DND-41 (cell line): Measurements from ENCODE around the gene SP9.
"Not testable (repeated sequence)": the region's sequence is repeated elsewhere in the genome, so short reads cannot be mapped to it uniquely, and the experiment has no call there.

Experiments used
- ATAC-seq: fragments of 200-7000 bp; cut with Tn5 transposase; 3 replicates; pipeline ENCODE4 v1.9.1; 2021; ENCODE audit warnings: low read depth; ENCODE audit not compliant: insufficient read depth
- DNase-seq: peaks from one replicate; pipeline ENCODE4 v3.0.0-alpha.2; 2020
- H2AFZ ChIP-seq: 2 replicates; pipeline ENCODE4 v1.6.0; 2012; ENCODE audit warnings: low read depth, low read length
- H3K27ac ChIP-seq: 2 replicates; pipeline ENCODE4 v1.5.1; 2012; ENCODE audit warnings: low read length, inconsistent platforms
- H3K27me3 ChIP-seq: fragments of 200-600 bp; sonication (generic); 2 replicates; pipeline ENCODE4 v1.6.0; 2012; ENCODE audit warnings: low read length, mild to moderate bottlenecking, inconsistent platforms; ENCODE audit not compliant: insufficient read depth, poor library complexity
- H3K36me3 ChIP-seq: 2 replicates; pipeline ENCODE4 v1.5.1; 2012; ENCODE audit warnings: low read length, inconsistent platforms; ENCODE audit not compliant: insufficient read depth
- H3K4me1 ChIP-seq: 2 replicates; pipeline ENCODE4 v1.5.1; 2012; ENCODE audit warnings: mild to moderate bottlenecking, low read length; ENCODE audit not compliant: insufficient read depth
- H3K4me2 ChIP-seq: 2 replicates; pipeline ENCODE4 v1.6.0; 2012; ENCODE audit warnings: mild to moderate bottlenecking, moderate library complexity, low read length, inconsistent platforms; ENCODE audit not compliant: insufficient read depth
- H3K4me3 ChIP-seq, 2 experiments: fragments of 200-600 bp in 1 of 2; shearing (Covaris generic) in 1 of 2; 2 replicates each; pipeline ENCODE4 v1.5.1; 2012 to 2016; ENCODE audit warnings: inconsistent platforms in 2 of 2, low read length in 2 of 2, mild to moderate bottlenecking in 2 of 2, low read depth in 1 of 2, moderate library complexity in 1 of 2
- H3K79me2 ChIP-seq: 2 replicates; pipeline ENCODE4 v1.6.0; 2012; ENCODE audit warnings: low read length, inconsistent platforms; ENCODE audit not compliant: insufficient read depth
- H3K9ac ChIP-seq: 2 replicates; pipeline ENCODE4 v1.6.0; 2012; ENCODE audit warnings: low read depth, mild to moderate bottlenecking, inconsistent platforms, low read length, moderate library complexity
- H3K9me3 ChIP-seq: 2 replicates; pipeline ENCODE4 v1.5.1; 2012; ENCODE audit warnings: low read length, moderate library complexity, mild to moderate bottlenecking, inconsistent platforms; ENCODE audit not compliant: insufficient read depth, severe bottlenecking
- H4K20me1 ChIP-seq: 2 replicates; pipeline ENCODE4 v1.6.0; 2012; ENCODE audit warnings: low read length; ENCODE audit not compliant: insufficient read depth
- CTCF ChIP-seq: IDR thresholded peaks from 2 replicates; pipeline ENCODE4 v1.5.1; 2012; ENCODE audit warnings: borderline replicate concordance, low read length, moderate library complexity, mild to moderate bottlenecking; ENCODE audit not compliant: poor library complexity, severe bottlenecking; ENCODE audit errors: extremely low read depth
- EZH2 ChIP-seq: IDR thresholded peaks from 3 replicates; pipeline ENCODE4 v1.6.1; 2012; ENCODE audit warnings: borderline replicate concordance, low read depth, mild to moderate bottlenecking, moderate library complexity, low read length, inconsistent platforms; ENCODE audit not compliant: severe bottlenecking

Gene SP9

GRCh38 chr2:174353004-174353403 is 18.2 kb downstream of the SP9 start:
- Histone ChIP-seq H3K27me3 (no peaks in the 10 kb centered on the region), H3K4me1 (no peaks in the 10 kb centered on the region), H3K4me2 (no peak overlapping the region), H3K9ac (no peak overlapping the region), H3K4me3 (no peak overlapping the region), H2AFZ (no peak overlapping the region), H3K36me3 (peaks cover 32% of the 10 kb centered on the region; the same call in 1 of the 2 replicates), H4K20me1 (no peaks in the 10 kb centered on the region), H3K27ac (no peak overlapping the region), H3K9me3 (no peaks in the 10 kb centered on the region), H3K79me2 (no peaks in the 10 kb centered on the region)
- TF ChIP-seq EZH2 (no peak), CTCF (no peak)
- no peak for ATAC-seq
- no peak for DNase-seq

- peaks cover 12% of the 10 kb centered on the region; the same call in 1 of the 2 replicates for H3K36me3 ChIP-seq
- DNase-seq (no peak), ATAC-seq (no peak)
- H3K9me3 ChIP-seq: no peaks in the 10 kb centered on the region
- H3K27me3 ChIP-seq: no peaks in the 10 kb centered on the region
- no peak overlapping the region for H3K4me3 ChIP-seq
- H3K9ac ChIP-seq: no peak overlapping the region
- TF ChIP-seq EZH2 (no peak), CTCF (no peak)
- no peaks in the 10 kb centered on the region for H3K4me1 ChIP-seq
- H3K4me2 ChIP-seq: no peak overlapping the region
- no peak overlapping the region for H3K27ac ChIP-seq
- H3K79me2 ChIP-seq: no peaks in the 10 kb centered on the region
- no peaks in the 10 kb centered on the region for H4K20me1 ChIP-seq
- H2AFZ ChIP-seq: no peak overlapping the region
Measured at GRCh38 chr2:174356347-174356746, 21.6 kb downstream of the SP9 start.

GRCh38 chr2:174359663-174360062 is 24.9 kb downstream of the SP9 start:
- H3K9ac ChIP-seq, DNase-seq, H3K27ac ChIP-seq, H3K4me1 ChIP-seq, H3K4me3 ChIP-seq, H4K20me1 ChIP-seq, H3K79me2 ChIP-seq, H3K4me2 ChIP-seq, ATAC-seq, H3K27me3 ChIP-seq, H2AFZ ChIP-seq: not testable (repeated sequence)
- Histone ChIP-seq H3K36me3 (peaks cover 24% of the 10 kb centered on the region), H3K9me3 (peaks cover 11% of the 10 kb centered on the region)

GRCh38 chr2:174362949-174363348 is 28.2 kb downstream of the SP9 start:
- no peak overlapping the region for H3K4me2 ChIP-seq
- H3K27me3 ChIP-seq: no peaks in the 10 kb centered on the region
- peaks cover 28% of the 10 kb centered on the region for H3K9me3 ChIP-seq
- H3K9ac ChIP-seq: no peak overlapping the region
- no peaks in the 10 kb centered on the region for H4K20me1 ChIP-seq
- DNase-seq (no peak), ATAC-seq (no peak)
- no peaks in the 10 kb centered on the region for H3K4me1 ChIP-seq
- TF ChIP-seq CTCF: no peak
- no peak for TF ChIP-seq EZH2
- no peak overlapping the region for H2AFZ ChIP-seq
- H3K4me3 ChIP-seq: no peak overlapping the region
- peaks cover 48% of the 10 kb centered on the region for H3K36me3 ChIP-seq
- H3K79me2 ChIP-seq: no peaks in the 10 kb centered on the region; the same call in 1 of the 2 replicates
- H3K27ac ChIP-seq: no peak overlapping the region

GRCh38 chr2:174363492-174364225 is 28.9 kb downstream of the SP9 start:
- not testable (repeated sequence) for H3K79me2 ChIP-seq, H2AFZ ChIP-seq, H3K9ac ChIP-seq, H3K27me3 ChIP-seq, H3K4me2 ChIP-seq, ATAC-seq, H3K4me1 ChIP-seq, H3K4me3 ChIP-seq, H4K20me1 ChIP-seq, DNase-seq, H3K27ac ChIP-seq
- Histone ChIP-seq H3K9me3 (peaks cover 28% of the 10 kb centered on the region), H3K36me3 (peaks cover 53% of the 10 kb centered on the region)
